ENCODE measurements around the gene TFAP2A.

DNA sequence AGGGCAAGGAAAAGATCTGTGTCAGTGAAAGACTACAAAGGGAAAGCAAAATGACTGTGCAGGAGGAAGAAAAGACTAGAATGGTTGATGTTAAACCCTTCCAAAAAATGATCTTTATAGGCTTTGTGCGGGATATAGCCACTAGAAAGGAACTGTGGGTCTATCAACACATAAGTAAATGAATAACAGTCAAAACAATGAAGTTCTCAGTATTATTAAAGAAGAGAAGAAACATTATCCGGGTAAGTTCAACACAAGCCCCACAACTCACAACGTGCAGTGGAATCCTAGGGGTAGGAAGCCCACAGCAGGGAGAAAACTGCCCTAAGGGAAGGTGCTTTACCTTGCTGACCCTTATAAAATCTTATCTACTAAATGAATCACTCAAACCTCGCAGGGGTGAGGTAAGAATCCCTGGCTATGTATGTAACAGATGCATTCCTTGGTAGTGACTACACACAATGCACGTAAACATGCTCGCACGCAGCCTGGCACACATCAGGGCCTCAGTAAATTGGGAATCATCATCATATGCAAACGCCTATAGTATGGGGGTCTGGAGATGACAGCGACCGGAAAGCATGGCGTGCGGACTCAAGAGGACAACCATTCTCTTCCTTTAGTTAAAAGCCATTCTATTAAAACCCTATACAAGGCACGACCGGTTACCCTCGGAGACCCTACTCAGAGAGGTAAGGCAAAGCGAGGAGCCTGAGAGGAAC lies 11.3 kb downstream of the TFAP2A start:
- TF ChIP-seq EP300 (IDR thresholded peaks at IDR 0.05), result no peak
- TF ChIP-seq POLR2A (IDR thresholded peaks at IDR 0.05), result no peak
